ENCODE results near the gene BBS1.

- no peak for TF ChIP-seq REST (IDR thresholded peaks at IDR 0.05)
- TF ChIP-seq CTCF (IDR thresholded peaks at IDR 0.05), result no peak
- TF ChIP-seq MAX (IDR thresholded peaks at IDR 0.05), result no peak
- TF ChIP-seq PHF8 (IDR thresholded peaks at IDR 0.05; ENCODE audit: borderline replicate concordance, low read depth), result no peak
- no peak for TF ChIP-seq JUN (IDR thresholded peaks at IDR 0.05)
- no peak for TF ChIP-seq ESRRA (IDR thresholded peaks at IDR 0.05; ENCODE audit: borderline replicate concordance, low read length)
Observed at GRCh38 chr11:66556086-66556485, 45.7 kb downstream of the BBS1 start.
